GM21423 (cell line): ENCODE measurements around the gene RPLP2.

Experiments used
- ATAC-seq: cut with Tn5 transposase; IDR thresholded peaks from one replicate; pipeline ENCODE4 v1.9.1; 2021; ENCODE audit warnings: mild to moderate bottlenecking, moderate library complexity; ENCODE audit not compliant: unreplicated experiment

The RPLP2 gene

GRCh38 chr11:846496-847098 lies 36.8 kb downstream of the RPLP2 start:
- no peak for ATAC-seq

DNA sequence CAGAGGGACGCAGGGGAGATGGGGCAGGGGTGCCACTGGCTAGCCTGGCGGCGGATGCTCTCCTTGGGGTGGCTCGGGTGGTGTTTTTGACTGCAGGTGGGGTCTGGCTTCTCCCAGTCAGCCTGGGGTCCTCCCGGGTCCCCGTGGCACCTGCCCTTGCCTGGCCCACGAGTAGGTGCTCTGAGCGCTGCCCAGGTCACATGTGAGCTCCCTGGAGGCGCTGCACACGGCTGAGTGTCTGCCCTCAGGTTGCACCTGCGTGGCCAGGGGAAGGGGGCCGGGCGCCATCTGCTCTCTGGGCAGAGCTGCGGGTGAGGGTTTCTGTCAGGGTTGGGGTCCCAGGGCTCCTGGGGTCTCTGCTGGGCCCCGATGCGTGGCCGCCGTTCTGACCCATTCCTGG lies 38.1 kb downstream of the RPLP2 start:
- no peak for ATAC-seq

DNA sequence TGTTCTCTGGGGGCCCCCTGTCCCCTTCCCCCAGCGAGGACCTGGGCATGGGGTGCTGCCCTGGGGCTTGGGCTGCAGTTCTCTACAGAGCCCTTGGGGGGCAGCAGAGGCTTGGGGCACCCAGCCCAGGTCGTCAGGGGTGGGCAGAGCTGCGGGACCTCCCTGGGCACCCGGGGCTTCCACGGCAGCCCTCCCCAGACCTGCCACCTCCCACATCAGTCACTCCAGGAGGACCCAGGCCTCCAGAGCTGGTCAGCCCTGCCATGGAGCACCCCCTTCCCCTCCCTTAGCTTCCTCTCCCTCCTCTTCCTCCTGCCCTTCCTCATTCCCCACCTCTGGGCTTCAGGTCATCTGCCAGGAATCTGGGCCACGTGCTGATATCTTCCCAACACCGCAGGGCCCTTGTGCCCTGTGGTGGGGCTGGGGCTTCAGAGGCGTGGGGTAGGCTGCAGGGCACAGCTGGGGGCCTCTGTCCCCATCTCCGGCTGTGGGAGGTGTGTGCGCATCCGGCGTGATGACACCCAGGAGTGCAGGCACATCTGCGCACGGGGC lies 38.7 kb downstream of the RPLP2 start:
- no peak for ATAC-seq

- no peak for ATAC-seq
Observed at GRCh38 chr11:849104-849824, 39.5 kb downstream of the RPLP2 start.

GRCh38 chr11:849951-850774 lies 40.4 kb downstream of the RPLP2 start:
- ATAC-seq: no peak

DNA sequence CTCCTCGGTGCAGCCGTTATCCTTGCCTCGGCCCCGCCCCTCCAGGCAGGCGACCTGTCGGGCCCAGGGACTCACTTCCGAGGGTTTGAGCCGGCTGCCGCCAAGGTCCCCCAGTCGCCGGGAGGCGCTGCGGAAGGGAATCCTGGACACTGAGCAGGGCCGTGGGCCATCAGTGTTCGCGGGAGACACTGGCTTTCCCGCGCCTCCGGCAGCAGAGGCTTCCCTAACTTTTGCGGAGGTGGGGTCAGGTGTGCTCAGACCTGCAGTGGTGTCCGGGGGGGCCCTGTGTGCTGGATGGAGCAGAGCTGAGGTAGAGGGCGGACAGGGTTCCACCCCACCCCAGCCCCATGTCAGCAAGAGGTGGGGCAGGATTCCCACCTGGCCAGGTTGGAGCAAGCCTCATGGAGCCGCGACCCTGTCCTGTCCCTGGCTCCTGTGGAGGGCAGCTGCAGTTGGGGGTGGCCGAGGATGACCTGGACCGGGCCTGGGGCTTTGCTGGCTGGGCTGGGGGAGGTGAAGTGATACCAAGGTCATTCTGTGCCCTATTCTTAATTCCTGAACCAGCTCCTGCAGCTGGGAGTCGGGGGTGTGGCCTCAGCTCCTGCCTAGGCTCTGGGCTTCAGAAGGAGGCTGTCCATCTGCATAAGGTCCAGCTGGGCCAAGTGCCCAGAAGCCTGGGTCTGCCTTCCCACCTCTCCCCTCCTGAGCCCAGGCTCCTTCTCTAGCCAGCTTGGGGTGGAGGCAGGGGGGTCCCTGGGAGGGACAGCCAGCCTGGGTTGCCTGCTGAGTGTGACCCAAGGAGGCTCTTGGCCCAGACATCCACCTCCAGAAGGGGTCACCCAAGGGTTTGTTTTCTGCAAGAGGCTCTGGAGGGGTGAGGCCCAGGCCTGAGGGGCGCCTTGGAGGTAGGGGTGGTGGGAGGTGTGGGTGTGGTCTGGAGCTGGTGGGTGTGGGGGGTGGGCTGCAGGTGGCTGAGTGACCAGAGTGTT lies 41.3 kb downstream of the RPLP2 start:
- no peak for ATAC-seq

DNA sequence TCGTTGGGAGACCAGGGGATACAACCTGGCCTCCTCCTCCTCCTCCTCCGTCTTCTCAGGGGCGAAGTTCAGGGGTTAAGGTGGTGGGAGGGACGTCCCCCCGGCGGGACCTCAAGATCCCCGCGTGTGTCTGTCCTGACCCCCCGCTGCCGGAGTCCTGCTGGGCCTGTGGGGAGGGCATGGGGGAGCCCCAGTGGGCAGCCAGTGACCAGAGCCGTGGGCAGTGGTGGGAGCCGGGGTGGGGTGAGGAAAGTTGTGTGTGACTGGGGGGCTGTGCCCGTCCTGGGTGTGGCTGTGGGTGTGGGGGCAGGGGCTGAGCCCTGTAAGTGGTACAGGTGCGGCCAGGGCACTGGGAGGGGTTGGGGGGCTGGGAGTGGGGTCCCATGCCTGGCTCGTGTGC lies 43.0 kb downstream of the RPLP2 start:
- ATAC-seq: no peak

- ATAC-seq: no peak
Observed at GRCh38 chr11:853682-854448, 44.1 kb downstream of the RPLP2 start.

DNA sequence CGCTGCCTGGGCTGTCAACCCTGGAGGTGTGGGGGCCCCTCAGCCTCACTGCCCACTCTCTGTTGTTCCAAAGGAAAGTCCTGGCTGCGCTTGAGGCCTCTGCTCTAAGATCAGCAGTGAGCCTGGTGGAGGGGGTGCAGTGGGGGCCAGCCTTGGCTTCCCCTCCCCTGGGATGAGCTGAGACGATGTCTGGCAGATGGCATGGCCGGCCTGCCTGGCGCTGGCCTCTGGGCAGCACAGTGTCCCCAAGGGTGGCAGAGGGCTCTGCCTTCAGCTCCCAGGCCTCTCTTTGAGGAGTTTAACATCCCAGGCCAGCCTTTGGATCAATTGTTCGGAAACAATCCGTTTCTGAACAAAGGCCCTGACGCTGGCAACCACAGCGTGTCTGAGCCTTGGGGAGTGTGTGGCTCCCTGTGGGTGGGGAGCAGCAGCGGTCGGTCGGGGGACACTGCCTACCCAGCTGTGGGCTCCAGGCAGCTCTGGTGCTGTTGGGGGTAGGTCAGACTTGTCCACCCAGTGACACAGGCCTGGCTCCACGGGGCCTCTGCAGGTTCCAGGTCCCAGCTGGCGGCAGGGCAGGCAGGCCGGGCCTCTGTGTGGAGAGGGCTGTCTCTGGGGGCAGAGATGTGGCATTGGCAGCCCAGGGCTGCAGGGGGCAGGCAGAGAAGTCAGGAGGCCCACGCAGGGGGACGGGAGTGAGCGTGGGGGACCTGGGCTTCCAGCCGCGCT lies 45.0 kb downstream of the RPLP2 start:
- no peak for ATAC-seq

DNA sequence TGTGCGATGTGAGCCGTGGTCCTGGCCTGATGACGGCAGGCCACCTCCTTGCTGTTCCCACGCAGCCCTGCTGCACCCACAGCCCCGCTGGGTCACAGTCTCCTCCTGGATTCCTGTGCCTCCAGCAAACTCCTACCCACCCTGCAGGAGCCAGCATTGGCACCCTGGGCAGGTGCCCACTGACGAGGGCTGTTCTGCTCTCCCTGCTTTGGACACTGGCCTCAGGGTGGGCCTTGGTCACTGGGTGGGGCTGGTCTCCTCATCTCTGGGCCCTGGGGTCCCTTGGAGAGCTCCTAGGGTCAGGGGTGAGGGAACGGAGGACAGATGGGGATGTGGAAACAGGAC lies 45.5 kb downstream of the RPLP2 start:
- no peak for ATAC-seq

DNA sequence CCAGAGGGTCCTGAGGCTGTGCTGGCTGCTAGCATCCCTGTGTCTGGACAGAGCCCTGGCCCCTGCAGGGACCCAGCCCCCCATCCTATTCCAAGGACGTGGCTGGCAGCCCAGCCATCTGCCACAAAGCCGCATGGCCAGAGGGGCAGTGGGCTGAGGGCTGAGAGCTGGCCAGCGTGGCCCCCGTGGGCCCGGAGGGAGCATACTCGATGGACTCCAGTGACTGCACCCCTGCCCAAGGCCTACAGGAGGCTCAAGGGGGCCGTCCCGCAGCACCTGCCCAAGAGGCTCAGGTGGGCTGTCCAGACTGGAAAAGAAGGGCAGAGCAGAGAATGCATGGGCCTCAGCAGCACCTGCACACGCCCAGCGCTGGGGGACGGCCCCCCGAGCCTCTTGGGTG lies 46.0 kb downstream of the RPLP2 start:
- ATAC-seq: no peak

DNA sequence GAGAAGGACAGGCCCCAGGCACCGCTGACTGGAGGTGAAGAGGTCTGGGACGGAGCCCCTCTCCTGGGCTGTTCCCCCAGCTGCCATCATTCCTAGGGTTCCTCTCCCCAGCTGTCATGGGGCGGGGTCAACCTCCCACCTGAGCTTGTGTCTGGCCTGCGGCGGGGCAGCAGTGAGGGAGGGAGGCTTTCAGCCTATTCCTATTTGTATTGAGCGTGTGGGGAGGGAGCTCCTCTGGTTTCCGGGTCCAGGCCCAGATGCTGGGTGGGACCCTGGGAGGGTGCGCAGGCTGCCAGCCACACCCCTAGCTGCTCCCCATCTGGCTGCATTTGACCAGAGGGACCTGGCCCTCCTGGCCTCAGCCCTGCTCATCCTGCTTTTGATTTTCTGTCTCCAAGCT lies 46.6 kb downstream of the RPLP2 start:
- no peak for ATAC-seq

DNA sequence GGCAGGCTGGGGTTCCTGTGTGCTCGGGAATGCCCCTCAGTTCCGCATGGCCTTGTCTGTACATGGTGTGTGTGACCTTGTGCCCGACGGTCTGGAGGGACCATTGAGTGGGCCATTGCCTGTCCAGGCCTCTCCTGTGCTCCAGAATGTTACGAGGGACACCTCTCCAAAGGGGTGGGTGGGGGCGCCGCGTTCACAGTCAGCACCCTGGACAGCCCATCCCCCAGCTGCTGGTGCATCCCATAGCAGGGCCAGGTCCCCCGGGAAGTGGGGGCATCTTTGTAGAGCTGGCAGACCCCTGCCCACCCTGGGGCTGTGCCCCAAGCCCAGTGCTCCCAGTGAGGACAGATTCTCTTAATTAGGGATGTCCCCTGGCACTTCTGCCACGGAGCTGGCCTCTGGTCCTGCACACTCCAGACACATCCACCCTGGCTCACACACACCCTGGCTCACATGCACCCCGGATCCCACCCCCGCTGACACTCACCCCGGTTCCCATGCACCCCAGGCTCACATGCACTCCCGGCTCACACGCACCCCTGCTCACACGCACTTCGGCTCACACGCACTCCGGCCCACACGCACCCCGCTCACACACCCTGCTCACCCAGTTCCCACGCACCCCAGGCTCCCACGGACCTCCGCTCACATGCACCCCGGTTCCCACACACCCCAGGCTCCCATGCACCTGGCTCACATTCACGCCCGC lies 48.4 kb downstream of the RPLP2 start:
- ATAC-seq: no peak

DNA sequence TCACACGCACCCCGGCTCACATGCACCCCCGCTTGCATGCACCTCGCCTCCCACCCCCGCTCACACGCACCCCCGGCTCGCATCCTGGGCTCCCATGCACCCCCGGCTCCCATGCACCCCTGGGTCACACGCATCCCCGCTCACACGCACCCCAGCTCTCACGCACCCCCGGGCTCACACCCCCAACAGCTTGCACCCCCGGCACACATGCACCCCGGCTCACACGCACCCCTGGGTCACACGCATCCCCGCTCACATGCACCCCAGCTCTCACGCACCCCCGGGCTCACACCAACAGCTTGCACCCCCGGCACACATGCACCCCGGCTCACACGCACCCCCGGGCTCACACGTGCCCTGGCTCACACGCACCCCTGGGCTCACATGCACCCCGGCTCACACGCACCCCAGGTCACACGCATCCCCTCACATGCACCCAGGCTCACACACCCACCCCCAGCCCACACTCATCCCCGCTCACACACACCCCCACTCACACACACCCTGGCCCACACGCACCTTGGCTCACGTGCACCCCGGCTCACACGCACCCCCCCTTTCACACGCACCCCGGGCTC lies 49.1 kb downstream of the RPLP2 start:
- no peak for ATAC-seq

- ATAC-seq: no peak
Observed at GRCh38 chr11:859394-860131, 49.8 kb downstream of the RPLP2 start.

GRCh38 chr11:860234-861104 lies 50.7 kb downstream of the RPLP2 start:
- ATAC-seq: no peak

GRCh38 chr11:861105-861479 lies 51.3 kb downstream of the RPLP2 start:
- no peak for ATAC-seq
